ENCODE measurements around the gene EI24.
"Not testable (repeated sequence)": the region's sequence is repeated elsewhere in the genome, so short reads cannot be mapped to it uniquely, and the experiment has no call there.

EI24 gene

DNA sequence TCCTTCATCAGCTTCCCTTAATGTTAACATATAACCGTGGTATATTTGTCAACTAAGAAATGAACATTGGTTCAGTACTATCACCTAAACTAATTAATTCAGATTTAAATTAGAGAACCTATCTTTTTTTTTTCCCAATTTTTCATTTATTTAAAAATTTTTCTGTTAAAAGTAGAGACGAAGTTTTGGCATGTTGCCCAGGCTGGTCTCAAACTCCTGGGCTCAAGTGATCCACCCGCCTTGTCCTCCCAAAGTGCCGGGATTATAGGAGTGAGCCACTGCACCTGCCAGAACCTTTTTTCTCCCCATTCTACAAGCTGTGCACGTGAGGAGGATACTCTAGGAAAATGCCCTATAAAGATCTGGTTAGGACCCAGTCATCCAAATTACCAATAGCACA lies 3.6 kb downstream of the EI24 start:
- no peak overlapping the region for H3K4me3 ChIP-seq (ENCODE audit: low read length, poor library complexity, severe bottlenecking)
- H2AFZ ChIP-seq (ENCODE audit: low read length), result no peak overlapping the region
- peaks cover 6% of the 10 kb centered on the region for H4K20me1 ChIP-seq (ENCODE audit: insufficient read depth, low read length, poor library complexity, severe bottlenecking)
- H3K4me1 ChIP-seq (ENCODE audit: insufficient read depth, low read length, poor library complexity, severe bottlenecking), result peaks cover 17% of the 10 kb centered on the region
- H3K27me3 ChIP-seq (ENCODE audit: insufficient read depth, low read length, poor library complexity, severe bottlenecking), result no peaks in the 10 kb centered on the region
- H3K9me2 ChIP-seq (replicated peaks; ENCODE audit: low read depth, low read length), result no peaks in the 10 kb centered on the region
- peaks cover 32% of the 10 kb centered on the region; the same call in 1 of the 2 replicates for H3K36me3 ChIP-seq (ENCODE audit: insufficient read depth, low read length)
- H3K9ac ChIP-seq (ENCODE audit: low read depth, low read length, poor library complexity, severe bottlenecking), result no peak overlapping the region
- H3K9me3 ChIP-seq (ENCODE audit: insufficient read depth, low read depth, low read length), result no peaks in the 10 kb centered on the region
- H3K79me2 ChIP-seq (ENCODE audit: insufficient read depth, low read length), result peaks cover 26% of the 10 kb centered on the region
- H3K4me2 ChIP-seq (ENCODE audit: low read depth, low read length, poor library complexity, severe bottlenecking), result no peak overlapping the region
- no peaks in the 10 kb centered on the region for H3F3A ChIP-seq (ENCODE audit: low read depth)
- TF ChIP-seq EZH2phosphoT487 (IDR thresholded peaks at IDR 0.05; ENCODE audit: borderline replicate concordance), result no peak
- TF ChIP-seq, protein P1, sequence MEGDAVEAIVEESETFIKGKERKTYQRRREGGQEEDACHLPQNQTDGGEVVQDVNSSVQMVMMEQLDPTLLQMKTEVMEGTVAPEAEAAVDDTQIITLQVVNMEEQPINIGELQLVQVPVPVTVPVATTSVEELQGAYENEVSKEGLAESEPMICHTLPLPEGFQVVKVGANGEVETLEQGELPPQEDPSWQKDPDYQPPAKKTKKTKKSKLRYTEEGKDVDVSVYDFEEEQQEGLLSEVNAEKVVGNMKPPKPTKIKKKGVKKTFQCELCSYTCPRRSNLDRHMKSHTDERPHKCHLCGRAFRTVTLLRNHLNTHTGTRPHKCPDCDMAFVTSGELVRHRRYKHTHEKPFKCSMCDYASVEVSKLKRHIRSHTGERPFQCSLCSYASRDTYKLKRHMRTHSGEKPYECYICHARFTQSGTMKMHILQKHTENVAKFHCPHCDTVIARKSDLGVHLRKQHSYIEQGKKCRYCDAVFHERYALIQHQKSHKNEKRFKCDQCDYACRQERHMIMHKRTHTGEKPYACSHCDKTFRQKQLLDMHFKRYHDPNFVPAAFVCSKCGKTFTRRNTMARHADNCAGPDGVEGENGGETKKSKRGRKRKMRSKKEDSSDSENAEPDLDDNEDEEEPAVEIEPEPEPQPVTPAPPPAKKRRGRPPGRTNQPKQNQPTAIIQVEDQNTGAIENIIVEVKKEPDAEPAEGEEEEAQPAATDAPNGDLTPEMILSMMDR (conservative IDR thresholded peaks at IDR 0.05; ENCODE audit: low read length), result no peak

DNA sequence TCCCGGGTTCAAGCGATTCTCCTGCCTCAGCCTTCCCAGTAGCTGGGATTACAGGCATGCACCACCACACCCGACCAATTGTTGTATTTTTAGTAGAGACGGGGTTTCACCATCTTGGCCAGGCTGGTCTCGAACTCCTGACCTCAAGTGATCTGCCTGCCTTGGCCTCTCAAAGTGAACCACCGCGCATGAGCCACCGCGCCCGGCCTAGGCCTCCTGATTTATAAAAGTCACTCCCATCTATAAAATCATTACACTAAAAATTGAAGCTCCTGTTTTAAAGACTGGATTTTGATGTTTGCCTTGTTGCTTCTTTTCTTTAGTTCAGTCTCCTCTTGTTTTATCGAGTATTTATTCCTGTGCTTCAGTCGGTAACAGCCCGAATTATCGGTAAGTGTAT lies 7.9 kb downstream of the EI24 start:
- not testable (repeated sequence) for H3K4me1 ChIP-seq (ENCODE audit: insufficient read depth, low read length, poor library complexity, severe bottlenecking); H3K27me3 ChIP-seq (ENCODE audit: insufficient read depth, low read length, poor library complexity, severe bottlenecking); H4K20me1 ChIP-seq (ENCODE audit: insufficient read depth, low read length, poor library complexity, severe bottlenecking); H3K9me2 ChIP-seq (replicated peaks; ENCODE audit: low read depth, low read length); H3K9me3 ChIP-seq (ENCODE audit: insufficient read depth, low read depth, low read length); H2AFZ ChIP-seq (ENCODE audit: low read length); H3K4me2 ChIP-seq (ENCODE audit: low read depth, low read length, poor library complexity, severe bottlenecking); H3K4me3 ChIP-seq (ENCODE audit: low read length, poor library complexity, severe bottlenecking); H3K9ac ChIP-seq (ENCODE audit: low read depth, low read length, poor library complexity, severe bottlenecking); H3F3A ChIP-seq (ENCODE audit: low read depth); H3K79me2 ChIP-seq (ENCODE audit: insufficient read depth, low read length)
- peaks cover 58% of the 10 kb centered on the region; the same call in 1 of the 2 replicates for H3K36me3 ChIP-seq (ENCODE audit: insufficient read depth, low read length)

DNA sequence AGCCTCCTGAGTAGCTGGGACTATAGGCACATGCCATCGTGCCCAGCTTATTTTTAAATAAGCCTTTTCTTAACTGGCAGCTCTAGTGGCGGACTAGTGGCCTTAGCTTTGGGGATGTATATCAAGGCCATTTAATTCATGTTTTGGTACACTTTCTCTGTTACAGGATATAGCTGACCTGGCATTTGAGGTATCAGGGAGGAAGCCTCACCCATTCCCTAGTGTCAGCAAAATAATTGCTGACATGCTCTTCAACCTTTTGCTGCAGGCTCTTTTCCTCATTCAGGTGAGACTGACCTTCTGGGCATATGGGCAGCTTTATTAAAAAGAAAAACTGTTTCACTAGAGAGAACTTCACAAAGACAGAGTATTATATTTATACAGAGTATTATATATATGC lies 9.5 kb downstream of the EI24 start:
- H2AFZ ChIP-seq (ENCODE audit: low read length), result no peak overlapping the region
- TF ChIP-seq, protein P1 (conservative IDR thresholded peaks at IDR 0.05; ENCODE audit: low read length), result no peak

DNA sequence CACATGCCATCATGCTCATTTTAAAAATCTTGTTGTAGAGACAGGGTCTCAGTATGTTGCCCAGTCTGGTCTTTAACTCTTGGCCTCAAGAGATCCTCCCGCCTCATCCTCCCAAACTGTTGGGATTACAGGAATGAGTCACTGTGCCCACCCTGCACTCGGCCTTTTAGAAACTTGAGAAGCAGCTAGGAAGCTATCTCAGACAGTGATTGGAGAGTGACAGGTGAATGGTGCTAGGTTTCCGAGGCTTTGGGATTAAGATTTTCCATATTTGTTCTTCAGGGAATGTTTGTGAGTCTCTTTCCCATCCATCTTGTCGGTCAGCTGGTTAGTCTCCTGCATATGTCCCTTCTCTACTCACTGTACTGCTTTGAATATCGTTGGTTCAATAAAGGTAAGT lies 10.5 kb downstream of the EI24 start:
- H3F3A ChIP-seq (ENCODE audit: low read depth), result no peaks in the 10 kb centered on the region
- TF ChIP-seq, protein P1 (conservative IDR thresholded peaks at IDR 0.05; ENCODE audit: low read length), result no peak
- no peak for TF ChIP-seq EZH2phosphoT487 (IDR thresholded peaks at IDR 0.05; ENCODE audit: borderline replicate concordance)
- no peaks in the 10 kb centered on the region for H3K4me1 ChIP-seq (ENCODE audit: insufficient read depth, low read length, poor library complexity, severe bottlenecking)
- H3K9me2 ChIP-seq (replicated peaks; ENCODE audit: low read depth, low read length), result no peaks in the 10 kb centered on the region
- H3K79me2 ChIP-seq (ENCODE audit: insufficient read depth, low read length), result no peaks in the 10 kb centered on the region
- H3K9ac ChIP-seq (ENCODE audit: low read depth, low read length, poor library complexity, severe bottlenecking), result no peak overlapping the region
- H3K4me3 ChIP-seq (ENCODE audit: low read length, poor library complexity, severe bottlenecking), result no peak overlapping the region
- no peaks in the 10 kb centered on the region for H3K27me3 ChIP-seq (ENCODE audit: insufficient read depth, low read length, poor library complexity, severe bottlenecking)
- no peak overlapping the region for H2AFZ ChIP-seq (ENCODE audit: low read length)
- no peak overlapping the region for H3K4me2 ChIP-seq (ENCODE audit: low read depth, low read length, poor library complexity, severe bottlenecking)
- H3K36me3 ChIP-seq (ENCODE audit: insufficient read depth, low read length), result peaks cover 78% of the 10 kb centered on the region; the same call in 1 of the 2 replicates
- no peaks in the 10 kb centered on the region for H3K9me3 ChIP-seq (ENCODE audit: insufficient read depth, low read depth, low read length)
- H4K20me1 ChIP-seq (ENCODE audit: insufficient read depth, low read length, poor library complexity, severe bottlenecking), result no peaks in the 10 kb centered on the region

More for the DNA sequence above, 9.5 kb downstream of the EI24 start:
- Histone ChIP-seq H3K79me2 (ENCODE audit: insufficient read depth, low read length) (no peaks in the 10 kb centered on the region), H3K4me2 (ENCODE audit: low read depth, low read length, poor library complexity, severe bottlenecking) (no peak overlapping the region), H3K4me1 (ENCODE audit: insufficient read depth, low read length, poor library complexity, severe bottlenecking) (peaks cover 3% of the 10 kb centered on the region), H3K36me3 (ENCODE audit: insufficient read depth, low read length) (peaks cover 73% of the 10 kb centered on the region; the same call in 1 of the 2 replicates), H3K9me2 (replicated peaks; ENCODE audit: low read depth, low read length) (no peaks in the 10 kb centered on the region), H4K20me1 (ENCODE audit: insufficient read depth, low read length, poor library complexity, severe bottlenecking) (no peaks in the 10 kb centered on the region), H3K4me3 (ENCODE audit: low read length, poor library complexity, severe bottlenecking) (no peak overlapping the region), H3K9me3 (ENCODE audit: insufficient read depth, low read depth, low read length) (no peaks in the 10 kb centered on the region), H3F3A (ENCODE audit: low read depth) (no peaks in the 10 kb centered on the region), H3K9ac (ENCODE audit: low read depth, low read length, poor library complexity, severe bottlenecking) (no peak overlapping the region), H3K27me3 (ENCODE audit: insufficient read depth, low read length, poor library complexity, severe bottlenecking) (no peaks in the 10 kb centered on the region)

Measured in Loucy (cell line).